HG02884 (cell line): ENCODE measurements around the gene SNAP47.

Source experiments
- ATAC-seq: cut with Tn5 transposase; IDR thresholded peaks from one replicate; pipeline ENCODE4 v1.9.1; 2021; ENCODE audit warnings: mild to moderate bottlenecking, moderate library complexity; ENCODE audit not compliant: unreplicated experiment

SNAP47 gene

DNA sequence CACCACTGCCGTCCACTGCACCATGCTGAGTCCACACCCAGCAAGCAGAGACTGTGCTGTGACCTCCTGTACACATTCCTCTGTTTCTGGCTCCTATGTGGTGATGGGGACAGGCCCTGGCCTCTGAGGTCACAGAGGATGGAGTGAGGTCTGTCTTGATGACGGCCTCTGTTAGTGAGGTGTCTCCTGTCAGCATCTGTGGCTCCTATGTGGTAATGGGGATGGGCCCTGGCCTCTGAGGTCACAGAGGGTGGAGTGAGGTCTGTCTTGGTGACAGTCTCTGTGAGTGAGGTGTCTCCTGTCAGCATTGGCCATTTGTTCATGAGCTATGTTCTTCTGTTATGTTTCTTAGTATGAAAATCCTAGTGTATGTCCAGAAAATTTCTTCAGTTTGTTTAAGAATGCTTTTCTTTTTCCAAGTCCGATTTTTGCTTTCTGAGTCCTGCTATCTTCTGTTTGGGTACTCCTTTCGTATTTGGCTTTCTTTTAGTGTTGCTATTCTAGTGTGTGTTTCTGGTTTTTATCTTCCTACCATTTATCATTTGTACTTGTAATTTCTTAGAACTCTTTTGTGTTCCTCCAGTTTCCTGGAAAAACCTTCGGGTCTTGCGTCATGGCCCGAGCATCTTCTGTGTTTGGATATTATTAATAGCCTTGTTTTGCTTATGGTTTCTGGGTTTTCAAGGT is 13.4 kb downstream of the SNAP47 start:
- ATAC-seq = no peak

GRCh38 chr1:227749225-227749624 is 14.0 kb downstream of the SNAP47 start:
- no peak for ATAC-seq

GRCh38 chr1:227749916-227750710 is 14.9 kb downstream of the SNAP47 start:
- no peak for ATAC-seq

GRCh38 chr1:227753999-227754711 is 18.9 kb downstream of the SNAP47 start:
- ATAC-seq = no peak

- no peak for ATAC-seq
These were observed 19.7 kb downstream of the SNAP47 start for GRCh38 chr1:227754958-227755357.

DNA sequence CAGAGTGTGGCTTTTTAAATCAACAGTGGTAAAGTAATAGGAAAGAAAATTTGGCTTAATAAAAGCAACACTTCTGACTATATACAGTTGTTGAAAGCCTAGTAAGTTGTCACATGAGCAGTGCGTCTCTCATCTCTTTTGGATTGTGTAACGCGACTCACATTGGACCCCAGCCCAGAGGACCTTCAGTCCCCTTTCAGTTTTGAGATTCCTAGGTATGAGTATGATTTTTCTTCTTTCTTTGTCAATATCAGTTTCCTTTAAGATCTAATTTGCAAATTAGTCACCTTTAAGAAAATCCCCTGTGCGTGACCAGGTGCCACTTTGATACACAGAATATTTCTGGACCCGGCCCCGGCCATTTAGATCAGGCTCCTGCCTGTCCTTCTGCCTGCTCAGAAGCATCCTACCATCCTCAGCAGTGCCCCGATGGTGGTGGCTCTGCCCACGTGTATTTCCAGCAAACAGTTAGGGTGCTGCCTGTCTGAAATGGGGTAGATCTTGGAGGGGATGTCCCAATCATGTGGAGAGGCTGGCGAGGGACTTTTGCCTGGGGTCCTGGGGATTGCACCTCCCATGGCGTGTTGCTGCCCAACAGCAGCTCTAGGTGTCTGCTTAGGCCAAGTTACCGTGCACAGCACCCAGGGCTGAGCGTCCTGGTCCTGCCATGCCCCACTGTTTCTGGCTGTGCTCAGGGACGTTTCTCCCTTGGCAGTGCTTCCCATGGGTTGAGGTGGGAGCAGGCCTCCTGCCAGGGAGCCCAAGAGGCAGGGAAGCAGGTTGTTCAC is 21.1 kb downstream of the SNAP47 start:
- no peak for ATAC-seq

DNA sequence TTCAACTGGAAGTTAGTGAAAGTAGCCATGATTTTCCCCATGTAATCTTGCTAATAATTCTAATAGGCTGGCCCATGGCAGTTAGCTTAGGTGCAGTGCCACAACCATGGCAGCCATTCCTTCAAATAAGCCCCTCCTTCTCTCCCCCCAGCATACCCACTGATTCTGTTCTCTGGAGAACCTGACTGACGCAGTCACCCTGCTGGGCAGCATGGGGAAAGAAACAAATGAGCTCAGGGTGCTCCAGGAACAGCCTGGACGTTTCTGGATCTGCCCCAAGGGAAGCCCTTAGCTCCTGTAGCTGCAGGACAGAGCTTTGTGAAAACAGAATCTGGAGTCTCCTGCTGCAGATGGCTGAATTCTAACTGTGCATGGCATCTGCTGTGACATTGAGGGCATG is 22.5 kb downstream of the SNAP47 start:
- ATAC-seq = no peak

- ATAC-seq = peak; percentile 71
These were observed 23.1 kb downstream of the SNAP47 start for GRCh38 chr1:227758366-227758765.

DNA sequence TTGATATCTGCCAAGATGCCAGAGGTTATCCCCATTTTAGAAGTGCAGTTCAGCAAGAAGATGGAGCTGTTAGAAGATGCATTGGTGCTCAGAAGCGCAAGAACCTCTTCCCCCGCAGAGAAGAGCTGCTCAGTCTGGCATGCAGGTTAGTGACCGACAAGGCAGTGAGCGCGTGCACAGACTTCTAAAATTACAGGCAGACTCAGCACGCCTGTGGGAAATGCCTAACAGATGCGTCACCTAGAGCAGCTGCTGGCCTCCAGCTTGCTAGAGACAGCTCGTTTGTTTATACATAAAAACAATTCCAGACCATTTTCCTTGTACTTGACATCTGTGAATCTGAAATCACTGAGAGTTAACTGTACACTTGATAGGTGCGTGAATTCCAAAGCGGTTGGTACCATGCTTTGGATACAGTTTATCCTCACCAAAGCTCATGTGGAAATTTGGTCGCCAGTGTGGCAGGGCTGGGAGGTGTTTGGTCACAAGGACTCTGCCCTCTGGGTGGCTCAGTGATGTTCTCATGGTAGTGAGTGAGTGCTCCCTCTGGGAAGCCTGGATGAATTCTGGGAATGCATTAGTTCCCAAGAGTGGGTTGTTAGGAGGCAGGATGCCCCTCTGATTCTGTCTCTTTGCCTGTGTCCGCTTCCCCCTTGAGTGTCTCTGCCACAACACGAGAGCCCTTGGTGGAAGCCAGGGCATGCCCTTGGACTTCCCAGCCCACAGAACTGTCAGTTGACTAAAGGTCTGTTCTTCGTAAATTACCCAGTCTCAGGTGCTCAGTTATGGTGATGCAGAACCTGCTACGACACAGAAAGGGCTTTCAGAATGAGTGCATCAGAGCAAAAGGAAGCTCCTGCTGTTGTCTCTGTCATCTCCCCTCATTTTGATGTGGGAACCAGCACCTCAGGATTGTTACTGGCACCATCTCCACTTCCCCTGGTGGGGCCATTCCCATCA is 24.4 kb downstream of the SNAP47 start:
- ATAC-seq = no peak

DNA sequence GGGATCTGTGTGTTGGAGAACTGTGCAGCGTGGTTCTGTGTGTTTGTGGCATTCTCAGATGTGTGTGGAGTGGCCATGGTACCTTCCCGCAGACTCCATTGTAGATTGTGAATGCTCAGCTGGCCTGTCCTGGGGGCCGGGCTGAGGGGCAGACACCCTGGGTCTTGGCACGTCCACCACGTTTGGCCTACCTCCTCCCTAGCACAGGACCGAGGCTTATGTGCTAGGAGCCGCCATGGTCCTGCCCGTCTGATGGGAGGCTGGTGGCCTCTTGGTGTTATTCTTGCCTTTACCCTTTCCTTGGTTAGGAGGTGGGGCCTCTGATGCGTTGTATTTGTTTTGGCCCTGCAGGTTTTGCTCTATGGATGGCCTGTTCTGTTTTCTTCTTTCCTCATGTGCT is 25.1 kb downstream of the SNAP47 start:
- no peak for ATAC-seq

DNA sequence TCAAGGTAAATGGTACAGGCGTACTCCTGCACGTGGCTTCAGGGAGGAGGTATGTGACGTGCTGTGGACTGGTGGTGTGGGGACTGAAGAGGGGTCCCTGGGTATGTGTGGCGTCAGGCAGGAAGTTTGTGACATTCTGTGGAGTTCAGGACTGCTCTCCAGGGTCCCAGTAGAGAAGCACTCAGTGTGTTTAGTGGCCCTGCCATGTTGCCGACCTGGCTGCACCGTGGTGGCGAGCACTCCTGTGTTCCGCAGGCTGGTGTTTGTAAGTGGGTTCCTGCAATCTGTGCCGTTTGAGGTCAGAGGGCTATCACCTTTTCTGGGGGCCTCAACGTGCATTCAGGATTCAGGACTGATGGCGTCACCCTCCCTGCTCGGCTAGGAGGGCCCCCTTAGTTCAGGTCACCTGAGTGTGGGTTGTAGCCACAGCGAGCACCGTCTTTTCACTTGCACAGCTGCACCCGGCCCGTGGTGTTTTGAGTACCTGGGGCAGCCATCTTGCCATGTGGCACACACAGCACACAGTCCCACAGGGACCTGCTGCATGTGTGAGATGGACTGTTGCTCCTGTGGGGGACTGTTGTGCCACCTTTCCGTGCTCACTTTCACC is 26.5 kb downstream of the SNAP47 start:
- ATAC-seq = no peak

GRCh38 chr1:227762231-227762911 is 27.1 kb downstream of the SNAP47 start:
- peak; percentile 61 for ATAC-seq

DNA sequence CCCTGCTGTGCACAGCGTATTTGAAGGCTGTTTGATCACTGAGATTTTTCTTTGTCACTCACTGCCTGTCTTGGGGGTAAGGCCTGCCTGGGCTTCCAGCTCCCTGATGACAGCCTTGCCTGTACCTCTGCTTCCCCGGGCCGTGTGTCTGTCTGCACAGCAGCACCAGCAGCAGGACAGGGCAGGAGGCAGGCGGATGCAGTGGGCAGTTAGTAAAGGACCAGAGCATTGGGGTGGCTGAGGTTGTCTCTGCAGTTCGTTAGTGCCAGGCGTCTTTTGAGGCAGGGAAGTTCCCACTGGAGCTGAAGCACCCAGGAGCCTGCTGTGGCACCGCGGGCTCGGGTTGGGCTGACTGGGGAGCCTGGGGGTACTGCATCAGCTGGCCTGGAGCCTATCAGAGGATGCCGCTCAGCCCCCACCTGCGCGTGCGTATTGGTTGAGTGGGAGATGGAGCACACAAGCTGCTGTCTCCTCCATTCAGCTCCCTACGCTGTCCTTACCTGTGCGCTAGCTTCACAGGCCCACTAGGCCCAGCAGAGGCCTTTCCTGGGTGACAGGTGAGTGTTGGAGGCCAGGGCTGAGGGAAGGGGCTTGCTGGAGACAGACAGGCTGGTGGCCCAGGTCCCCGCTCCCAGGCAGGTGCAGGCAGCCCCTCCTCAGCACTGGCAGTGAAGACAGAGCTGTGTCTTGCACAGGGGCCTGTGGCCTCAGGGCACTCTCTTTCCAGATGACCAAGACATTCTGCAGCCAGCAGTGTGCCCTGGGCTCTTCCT is 28.2 kb downstream of the SNAP47 start:
- no peak for ATAC-seq

DNA sequence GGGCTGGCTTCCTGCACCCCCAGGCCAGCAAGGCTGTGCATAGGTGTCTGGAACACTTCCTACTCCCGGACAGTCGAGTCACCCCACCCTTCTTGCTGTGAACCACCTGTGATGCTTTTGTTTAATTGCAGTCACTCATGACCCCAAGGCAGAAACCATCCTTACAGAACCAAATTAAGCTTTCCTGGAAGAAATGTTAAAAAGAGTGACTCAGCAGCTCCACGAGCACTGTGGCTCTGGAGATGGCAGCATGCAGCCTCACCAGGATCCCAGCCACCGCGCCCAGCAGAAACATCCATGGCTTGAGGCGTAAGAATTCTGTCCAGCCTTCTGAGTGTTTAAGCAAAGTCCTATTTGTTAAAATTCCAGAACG is 28.8 kb downstream of the SNAP47 start:
- no peak for ATAC-seq

- no peak for ATAC-seq
These were observed 30.2 kb downstream of the SNAP47 start for GRCh38 chr1:227765261-227766014.

DNA sequence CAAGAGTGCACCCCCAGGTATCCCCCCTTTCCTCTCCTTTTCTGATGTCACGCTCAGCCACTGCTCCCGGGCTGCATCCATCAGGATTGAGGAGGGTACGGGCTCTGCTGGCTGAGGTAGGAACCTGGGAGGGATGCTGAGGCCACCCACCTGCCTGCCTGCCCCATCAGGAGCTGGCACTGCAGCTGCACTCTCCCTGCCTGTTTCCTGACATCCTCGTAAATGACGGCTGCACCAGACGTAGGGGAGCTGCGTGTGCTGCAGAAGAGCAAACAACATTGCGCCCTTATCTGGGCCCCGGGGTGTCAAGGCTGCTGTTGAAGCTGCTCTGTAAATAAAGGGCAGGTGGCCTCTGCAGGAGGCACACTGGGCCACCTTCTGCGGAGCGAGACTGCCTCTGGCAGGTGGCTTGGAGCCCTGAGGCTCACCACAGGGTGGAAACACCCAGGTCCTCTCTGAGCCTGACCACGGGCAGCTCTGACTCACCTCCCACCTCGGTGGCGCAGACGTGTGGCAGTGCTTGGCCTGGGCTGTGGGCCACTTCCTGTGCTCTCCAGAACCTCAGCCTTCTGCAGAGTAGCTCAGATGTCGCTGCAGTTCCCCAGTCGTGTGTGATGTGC is 30.9 kb downstream of the SNAP47 start:
- no peak for ATAC-seq

- no peak for ATAC-seq
These were observed 31.5 kb downstream of the SNAP47 start for GRCh38 chr1:227766653-227767277.
